Type B pancreatic cell (in vitro differentiated cells): ENCODE data around the gene SLC6A15. TPM values are rescaled to one million over a fixed set of nuclear protein-coding genes. Genes with fewer than 3 reads are reported as not detected.

ENCODE experiments used
- DNase-seq: peaks from one replicate; pipeline ENCODE4 v3.0.0; 2021; ENCODE audit warnings: mixed read lengths; ENCODE audit not compliant: unreplicated experiment; ENCODE audit errors: extremely low spot score
- H3K27ac Mint-ChIP-seq: 2 replicates; pipeline ENCODE4 v1.8.0; 2021; ENCODE audit warnings: mild to moderate bottlenecking, mixed read lengths
- H3K27me3 Mint-ChIP-seq: 2 replicates; pipeline ENCODE4 v1.8.0; 2021; ENCODE audit warnings: mixed read lengths
- H3K36me3 Mint-ChIP-seq: 2 replicates; pipeline ENCODE4 v1.8.0; 2021; ENCODE audit warnings: mixed read lengths
- H3K4me1 Mint-ChIP-seq: one replicate; pipeline ENCODE4 v1.8.0; 2021; ENCODE audit warnings: mixed read lengths; ENCODE audit not compliant: unreplicated experiment
- H3K4me3 Mint-ChIP-seq: 2 replicates; pipeline ENCODE4 v1.8.0; 2021; ENCODE audit warnings: mild to moderate bottlenecking, mixed read lengths
- H3K9me3 Mint-ChIP-seq: 2 replicates; pipeline ENCODE4 v1.8.0; 2021; ENCODE audit warnings: mixed read lengths
- CTCF ChIP-seq: fragments of 200-600 bp; sonication (generic); conservative IDR thresholded peaks from 2 replicates; pipeline ENCODE4 v1.5.0; 2021; ENCODE audit warnings: antibody characterized with exemption, mild to moderate bottlenecking
- total RNA-seq: library from RNA; stranded (reverse); gene quantifications from 2 replicates; pipeline ENCODE4 v1.2.1, GENCODE V29; 2021; ENCODE audit warnings: low replicate concordance

SLC6A15 gene
- total RNA-seq, 1 donor from 2014 or later = 14.8 TPM

- DNase-seq = no peak
- no peaks in the 10 kb centered on the region for H3K4me1 Mint-ChIP-seq
- no peaks in the 10 kb centered on the region for H3K36me3 Mint-ChIP-seq
- peaks cover 6% of the 10 kb centered on the region for H3K9me3 Mint-ChIP-seq
- no peak overlapping the region for H3K4me3 Mint-ChIP-seq
- no peak overlapping the region for H3K27ac Mint-ChIP-seq
- H3K27me3 Mint-ChIP-seq = no peaks in the 10 kb centered on the region
- TF ChIP-seq CTCF = no peak
Observed at GRCh38 chr12:84856156-84856900, 56.3 kb downstream of the SLC6A15 start.

- no peak overlapping the region for H3K27ac Mint-ChIP-seq
Observed at GRCh38 chr12:84843593-84844144, 68.9 kb downstream of the SLC6A15 start.

GRCh38 chr12:84842406-84843013 lies 70.1 kb downstream of the SLC6A15 start:
- no peak overlapping the region for H3K27ac Mint-ChIP-seq
- no peak for DNase-seq
- no peaks in the 10 kb centered on the region for H3K4me1 Mint-ChIP-seq
- H3K9me3 Mint-ChIP-seq = no peaks in the 10 kb centered on the region
- H3K27me3 Mint-ChIP-seq = no peaks in the 10 kb centered on the region
- no peaks in the 10 kb centered on the region for H3K36me3 Mint-ChIP-seq
- H3K4me3 Mint-ChIP-seq = no peak overlapping the region
- TF ChIP-seq CTCF = peak; percentile 94

More at GRCh38 chr12:84843593-84844144, 68.9 kb downstream of the SLC6A15 start:
- no peaks in the 10 kb centered on the region for H3K27me3 Mint-ChIP-seq
- TF ChIP-seq CTCF = no peak
- no peaks in the 10 kb centered on the region for H3K9me3 Mint-ChIP-seq
- no peak overlapping the region for H3K4me3 Mint-ChIP-seq
- DNase-seq = no peak
- H3K4me1 Mint-ChIP-seq = no peaks in the 10 kb centered on the region
- no peaks in the 10 kb centered on the region for H3K36me3 Mint-ChIP-seq

GRCh38 chr12:84841591-84841990 lies 71.0 kb downstream of the SLC6A15 start:
- no peak overlapping the region for H3K27ac Mint-ChIP-seq
- TF ChIP-seq CTCF = no peak
- H3K36me3 Mint-ChIP-seq = no peaks in the 10 kb centered on the region
- H3K9me3 Mint-ChIP-seq = no peaks in the 10 kb centered on the region
- no peaks in the 10 kb centered on the region for H3K4me1 Mint-ChIP-seq
- DNase-seq = no peak
- no peaks in the 10 kb centered on the region for H3K27me3 Mint-ChIP-seq
- no peak overlapping the region for H3K4me3 Mint-ChIP-seq

- no peaks in the 10 kb centered on the region for H3K9me3 Mint-ChIP-seq
- no peaks in the 10 kb centered on the region for H3K27me3 Mint-ChIP-seq
- TF ChIP-seq CTCF = no peak
- H3K4me3 Mint-ChIP-seq = no peak overlapping the region
- DNase-seq = no peak
- H3K36me3 Mint-ChIP-seq = no peaks in the 10 kb centered on the region
- H3K27ac Mint-ChIP-seq = no peak overlapping the region
- no peaks in the 10 kb centered on the region for H3K4me1 Mint-ChIP-seq
Observed at GRCh38 chr12:84840356-84840755, 72.2 kb downstream of the SLC6A15 start.
